ENCODE measurements around the gene TLR9.
A peak's percentile ranks its signal among the peaks of the same experiment; 100 is the strongest.

TLR9 gene

DNA sequence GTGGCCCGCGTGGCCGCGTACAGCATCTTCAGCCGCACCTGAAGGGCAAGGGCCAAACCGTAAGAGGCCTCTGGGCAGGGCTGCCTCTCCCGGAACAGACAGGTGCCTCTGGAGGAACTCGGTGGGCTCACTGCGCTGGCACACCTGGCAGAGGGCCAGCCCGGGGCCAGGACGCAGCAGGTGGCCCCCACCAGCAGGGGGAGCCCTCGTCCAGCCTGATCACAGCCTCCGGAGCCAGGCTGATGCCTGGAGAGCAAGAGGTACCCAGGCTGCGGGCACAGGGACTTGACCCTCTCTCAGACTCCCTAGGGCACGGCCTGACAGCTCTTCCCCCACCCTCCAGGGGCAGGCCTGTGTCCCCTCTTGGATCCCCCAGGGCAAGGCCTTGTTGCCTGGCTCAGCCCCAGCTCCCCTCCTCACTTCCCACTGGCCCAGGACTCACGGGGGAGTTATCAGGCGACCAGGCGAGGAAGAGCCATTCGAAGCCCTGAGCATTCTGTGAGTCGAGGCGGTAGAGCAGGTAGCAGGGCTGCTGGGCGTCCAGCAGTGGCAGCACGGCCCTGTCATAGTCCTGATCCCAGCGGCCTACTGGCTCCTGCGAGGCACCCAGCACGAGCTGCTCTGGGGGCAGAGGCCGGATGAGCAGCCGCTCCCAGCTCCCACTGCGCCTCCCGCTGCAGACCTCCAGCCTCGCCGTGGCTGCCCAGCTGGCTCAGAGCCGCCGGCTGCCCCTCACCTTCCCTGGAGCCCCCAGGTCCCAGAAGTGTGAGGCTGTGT lies 6.2 kb upstream of the TLR9 start:
- DNase-seq, result no peak

DNA sequence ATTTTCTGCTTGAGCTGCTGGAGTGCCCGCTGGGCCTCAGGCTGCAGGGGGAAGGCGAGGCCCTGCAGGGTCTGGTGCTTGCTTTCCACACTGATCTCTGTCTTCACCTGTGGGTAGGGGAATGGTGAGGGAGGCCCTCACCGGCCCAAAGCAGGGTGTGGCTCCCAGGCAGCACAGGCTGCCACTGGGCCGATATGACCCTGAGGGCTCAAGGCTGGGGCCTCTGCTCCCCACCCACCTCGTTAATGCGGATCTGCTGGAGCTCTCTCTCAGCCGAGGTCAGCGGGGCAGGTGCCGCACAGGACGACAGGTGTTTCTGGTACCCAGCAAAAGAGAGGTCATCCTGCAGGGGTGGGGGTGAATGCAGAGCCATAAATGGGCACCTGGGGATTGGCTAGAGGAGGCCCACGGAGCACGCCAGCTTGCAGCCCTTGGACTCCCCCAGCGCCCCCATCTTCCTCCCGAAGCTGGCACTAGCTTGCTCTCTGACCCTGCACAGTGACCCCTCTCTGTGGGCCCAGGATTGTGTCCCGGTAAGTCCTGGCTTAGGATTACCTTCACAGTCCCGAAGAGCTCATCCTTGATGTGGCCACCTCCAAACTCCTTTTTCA lies 5.5 kb upstream of the TLR9 start:
- DNase-seq, result no peak

DNA sequence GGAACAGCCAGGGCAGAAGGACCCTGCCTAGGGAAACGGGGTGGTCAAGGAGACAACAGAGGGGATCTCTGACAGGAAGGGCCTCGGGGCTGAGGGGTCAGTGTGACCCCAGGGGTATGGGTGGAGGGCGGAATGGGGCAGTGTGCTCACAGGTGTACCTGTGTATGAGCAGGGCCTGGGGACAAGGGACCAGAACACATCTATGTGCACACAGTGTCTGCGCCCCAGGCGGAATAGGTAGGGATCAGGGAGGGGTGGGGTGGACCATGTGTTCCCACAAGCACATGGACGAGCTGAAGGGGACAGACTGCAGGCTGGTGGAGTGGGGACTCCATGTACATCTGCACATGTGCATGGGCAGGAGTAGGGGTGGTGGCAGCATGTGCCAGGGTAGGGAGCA lies 5.0 kb upstream of the TLR9 start:
- no peak for DNase-seq

DNA sequence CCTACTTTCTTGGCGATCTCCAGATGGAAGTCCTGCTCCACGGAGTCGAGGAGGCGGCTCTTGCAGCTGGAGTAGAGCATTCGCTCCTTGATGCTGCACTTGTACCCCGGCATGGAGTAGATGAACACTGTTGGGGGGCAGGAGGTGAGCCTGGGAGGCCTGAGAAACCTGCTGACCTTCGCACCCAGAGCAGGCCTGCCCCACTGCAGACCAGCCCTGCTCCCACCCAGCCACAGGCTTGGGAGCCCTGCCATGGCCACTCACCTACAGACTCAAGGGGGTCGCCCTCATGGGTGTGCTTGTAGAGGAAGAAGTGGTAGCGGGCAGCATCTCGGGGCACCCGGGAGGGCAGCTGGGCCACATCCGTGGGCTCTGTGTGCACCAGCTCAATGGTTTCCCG lies 4.2 kb upstream of the TLR9 start:
- no peak for DNase-seq

DNA sequence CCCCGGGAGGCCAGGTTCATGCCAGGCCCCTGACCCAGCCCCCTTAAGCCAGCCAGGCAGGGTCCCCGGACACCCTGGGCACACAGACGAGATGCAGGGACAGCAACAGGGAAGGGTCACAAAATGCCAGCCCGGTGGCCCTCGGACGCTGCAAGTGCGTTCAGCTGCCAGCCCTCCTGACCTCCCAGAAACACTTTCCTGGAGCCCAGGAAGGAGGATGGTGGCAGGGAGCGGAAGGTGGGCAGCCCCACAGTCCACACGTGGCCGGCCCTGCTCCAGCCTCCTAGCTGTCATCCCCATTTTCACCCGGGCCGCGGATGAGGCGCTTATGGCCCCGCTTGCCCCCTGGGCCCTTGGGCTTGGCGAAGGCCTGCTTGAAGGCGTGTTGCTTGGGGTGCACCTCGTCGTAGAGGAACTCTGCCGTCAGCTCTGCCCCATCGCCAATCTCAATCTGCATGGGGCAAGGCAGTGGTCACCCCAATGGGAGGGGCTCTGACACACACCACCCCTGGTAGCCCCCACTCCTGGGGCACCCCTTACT lies 3.4 kb upstream of the TLR9 start:
- no peak for DNase-seq

DNA sequence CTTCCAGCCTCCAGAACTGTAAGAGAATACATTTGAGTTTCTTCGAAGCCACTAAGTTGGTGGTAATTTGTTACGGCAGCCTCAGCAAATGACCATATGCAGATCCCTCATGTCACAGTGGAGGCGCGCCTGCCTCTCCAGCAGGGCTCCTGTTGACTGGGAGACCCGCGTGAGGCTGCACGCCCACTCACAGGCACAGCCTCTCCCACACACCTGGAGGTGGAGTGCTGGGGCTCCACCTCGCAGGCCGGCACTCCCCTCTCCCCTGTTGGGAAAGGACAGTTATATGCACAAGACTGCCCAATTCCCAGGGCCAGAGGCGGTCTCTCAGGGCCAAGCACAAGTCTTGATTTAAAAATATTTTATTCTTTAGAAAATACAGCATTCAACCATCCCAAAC lies 2.8 kb upstream of the TLR9 start:
- no peak for DNase-seq

DNA sequence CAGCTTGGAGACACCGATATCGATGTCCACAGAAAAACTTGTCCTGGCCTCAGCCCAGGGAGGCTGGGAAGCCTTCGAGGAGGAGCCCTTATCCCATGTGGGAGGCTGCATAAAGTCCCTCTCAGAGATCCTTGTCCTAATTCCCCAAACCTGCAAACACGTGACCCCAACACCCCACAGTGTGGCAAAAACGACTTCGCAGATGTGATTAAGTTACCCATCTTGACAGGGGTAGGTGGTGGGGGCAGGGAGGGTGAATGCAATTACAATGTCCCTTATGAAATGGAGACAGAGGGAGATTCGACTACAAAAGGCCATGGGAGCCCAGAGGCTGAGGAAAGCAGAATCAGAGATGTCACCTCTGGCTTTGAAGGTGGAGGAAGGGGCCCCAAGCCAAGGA lies 2.3 kb upstream of the TLR9 start:
- DNase-seq, result no peak

DNA sequence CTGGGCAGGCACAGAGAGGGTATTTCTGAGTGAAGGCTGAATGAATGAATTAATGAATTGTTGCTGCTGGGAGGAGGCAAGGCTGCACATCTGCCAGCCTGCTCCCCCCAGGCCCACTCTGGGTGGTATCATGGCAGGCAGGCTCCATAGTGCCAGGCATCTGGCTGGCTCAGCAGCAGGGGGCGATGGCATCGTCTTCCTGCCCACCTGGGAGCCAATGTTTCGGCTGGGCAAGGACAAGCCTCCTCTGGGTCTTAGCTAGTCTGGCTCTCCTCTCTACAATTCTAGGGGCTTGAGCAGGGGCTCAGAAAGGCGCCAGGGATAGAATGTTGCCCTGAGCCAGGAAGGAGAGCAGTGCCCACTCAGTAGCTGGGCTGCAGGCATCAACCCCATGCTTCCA lies 1.7 kb upstream of the TLR9 start:
- no peak for DNase-seq

DNA sequence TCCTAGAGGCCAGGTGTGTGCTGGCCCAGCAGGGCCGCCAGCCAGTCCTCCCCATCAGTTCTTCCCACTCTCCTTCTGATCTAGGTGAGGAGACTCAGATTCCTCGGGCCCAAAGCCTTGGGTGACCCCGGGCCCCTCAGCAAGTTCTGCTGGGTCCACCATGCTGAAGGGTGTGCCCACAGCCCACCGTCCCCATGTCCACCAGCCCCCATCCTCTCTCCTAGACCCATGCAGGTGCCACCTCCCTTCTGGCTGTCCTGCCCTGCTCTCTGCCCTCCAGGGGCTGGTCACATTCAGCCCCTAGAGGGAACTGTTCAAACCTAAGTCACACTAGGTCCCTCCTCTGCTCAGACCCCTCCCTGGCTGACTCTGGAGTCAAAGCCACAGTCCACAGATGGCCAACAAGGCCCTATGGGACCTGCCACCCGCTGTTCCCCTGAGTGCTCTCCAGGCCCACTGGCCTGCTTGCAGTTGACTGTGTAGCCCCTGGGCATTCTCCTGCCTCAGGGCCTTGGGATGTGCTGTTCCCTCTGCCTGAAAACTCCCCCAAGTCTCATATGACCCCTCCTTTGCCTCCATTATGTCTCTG lies 878 bp upstream of the TLR9 start:
- no peak for DNase-seq

DNA sequence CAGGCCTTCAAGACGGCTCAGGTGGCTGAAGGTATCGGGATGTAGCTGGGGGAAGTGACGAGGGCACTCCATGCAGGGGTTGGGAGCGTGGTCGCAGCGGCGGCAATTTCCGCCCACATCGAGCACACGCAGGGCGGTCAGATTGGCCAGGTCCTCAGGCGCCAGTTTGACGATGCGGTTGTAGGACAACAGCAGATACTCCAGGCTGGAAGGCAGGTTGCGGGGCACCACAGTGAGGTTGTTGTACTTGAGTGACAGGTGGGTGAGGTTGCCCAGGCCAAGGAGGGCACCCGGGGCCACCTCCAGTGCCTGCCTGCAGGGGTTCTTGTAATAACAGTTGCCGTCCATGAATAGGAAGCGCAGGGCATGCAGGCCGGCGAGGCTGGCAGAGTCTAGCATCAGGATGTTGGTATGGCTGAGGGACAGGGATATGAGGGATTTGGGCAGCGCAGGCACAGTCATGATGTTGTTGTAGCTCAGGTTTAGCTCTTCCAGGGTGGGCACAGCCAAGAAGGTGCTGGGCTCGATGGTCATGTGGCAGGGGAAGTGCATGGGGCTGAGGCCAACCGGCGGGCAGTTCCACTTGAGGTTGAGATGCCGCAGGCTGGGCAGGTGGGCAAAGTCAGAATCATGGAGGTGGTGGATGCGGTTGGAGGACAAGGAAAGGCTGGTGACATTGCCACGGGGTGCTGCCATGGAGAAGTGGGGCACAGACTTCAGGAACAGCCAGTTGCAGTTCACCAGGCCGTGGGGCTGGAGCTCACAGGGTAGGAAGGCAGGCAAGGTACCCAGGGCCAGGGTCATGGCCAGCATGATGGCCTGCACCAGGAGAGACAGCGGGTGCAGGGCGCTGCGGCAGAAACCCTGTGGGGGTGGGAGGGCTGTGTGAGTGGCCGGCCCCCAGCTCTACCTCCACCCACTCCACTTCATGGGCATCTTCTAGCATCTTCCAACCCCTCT lies 1.7 kb downstream of the TLR9 start:
- no peak for DNase-seq

DNA sequence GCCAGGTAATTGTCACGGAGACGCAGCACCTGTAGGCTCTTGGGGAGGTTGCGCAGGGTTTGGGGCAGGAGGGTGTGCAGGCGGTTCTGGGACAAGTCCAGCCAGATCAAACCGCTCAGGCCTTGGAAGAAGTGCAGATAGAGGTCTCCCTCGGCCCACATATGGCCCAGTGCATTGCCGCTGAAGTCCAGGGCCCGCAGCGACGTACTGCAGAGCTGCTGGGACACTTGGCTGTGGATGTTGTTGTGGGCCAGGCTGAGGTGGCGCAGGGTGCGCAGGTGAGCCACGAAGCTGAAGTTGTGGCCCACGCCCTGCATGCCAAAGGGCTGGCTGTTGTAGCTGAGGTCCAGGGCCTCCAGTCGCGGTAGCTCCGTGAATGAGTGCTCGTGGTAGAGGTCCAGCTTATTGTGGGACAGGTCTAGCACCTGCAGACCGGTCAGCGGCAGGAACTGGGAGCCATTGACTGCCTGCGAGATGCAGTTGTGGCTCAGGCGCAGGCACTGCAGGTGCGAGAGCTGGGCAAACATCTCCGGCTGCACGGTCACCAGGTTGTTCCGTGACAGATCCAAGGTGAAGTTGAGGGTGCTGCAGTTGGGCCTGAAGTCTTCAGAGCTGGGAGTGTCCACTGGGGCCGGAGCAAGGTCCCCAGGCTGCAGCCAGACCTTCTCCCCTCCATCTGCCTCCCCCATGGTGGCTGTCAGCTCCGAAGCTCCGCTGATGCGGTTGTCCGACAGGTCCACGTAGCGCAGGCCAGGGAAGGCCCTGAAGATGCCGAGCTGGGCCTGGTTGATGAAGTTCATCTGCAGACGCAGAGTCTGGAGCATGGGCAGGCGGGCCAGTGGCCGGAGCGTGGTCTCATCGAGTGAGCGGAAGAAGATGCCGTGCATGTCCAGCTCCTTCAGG lies 2.9 kb downstream of the TLR9 start:
- no peak for DNase-seq

DNA sequence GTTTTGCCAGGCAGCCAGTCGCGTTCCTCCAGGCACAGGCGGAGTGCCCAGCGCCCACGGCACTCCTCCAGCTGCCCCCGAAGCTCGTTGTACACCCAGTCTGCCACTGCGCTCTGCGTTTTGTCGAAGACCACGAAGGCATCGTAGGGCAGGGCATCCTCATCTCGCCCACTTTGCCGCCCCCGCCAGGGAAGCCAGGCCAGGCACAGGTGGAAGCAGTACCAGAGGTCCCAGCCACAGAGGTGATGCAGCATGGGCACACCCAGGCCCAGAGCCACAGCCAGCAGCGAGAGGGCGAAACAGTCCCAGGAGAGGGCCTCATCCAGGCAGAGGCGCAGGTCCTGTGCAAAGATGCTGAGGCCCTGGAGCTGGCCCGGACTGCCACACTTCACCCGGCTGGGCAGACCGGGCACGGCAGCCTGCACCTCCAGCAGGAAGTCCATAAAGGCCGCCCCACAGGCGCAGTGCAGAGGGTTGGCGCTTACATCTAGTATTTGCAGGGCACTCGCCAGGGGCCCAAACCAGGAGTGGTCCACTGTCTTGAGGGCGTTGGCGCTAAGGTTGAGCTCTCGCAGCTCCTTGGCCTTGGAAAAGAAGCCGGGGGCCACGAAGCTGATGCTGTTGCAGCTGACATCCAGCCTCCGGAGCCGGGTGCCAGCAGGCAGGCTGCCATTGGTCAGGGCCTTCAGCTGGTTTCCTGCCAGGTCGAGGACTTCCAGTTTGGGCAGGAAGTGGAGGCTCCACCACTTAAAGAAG lies 3.7 kb downstream of the TLR9 start:
- no peak for DNase-seq

DNA sequence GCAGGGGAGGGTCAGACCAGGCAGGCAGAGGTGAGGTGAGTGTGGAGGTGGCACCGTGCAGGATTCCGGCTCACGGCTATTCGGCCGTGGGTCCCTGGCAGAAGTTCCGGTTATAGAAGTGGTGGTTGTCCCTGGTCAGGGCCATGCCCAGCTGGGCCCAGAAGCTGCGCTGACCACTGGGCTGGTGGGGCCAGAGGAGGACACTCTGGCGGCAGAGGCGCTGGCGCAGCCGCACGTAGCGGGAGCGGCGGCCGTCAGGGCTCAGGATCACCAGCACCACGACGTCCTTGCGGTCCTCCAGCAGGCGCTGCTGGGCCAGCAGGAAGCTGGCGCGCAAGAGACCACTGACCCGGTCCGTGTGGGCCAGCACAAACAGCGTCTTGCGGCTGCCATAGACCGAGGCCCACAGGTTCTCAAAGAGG lies 4.3 kb downstream of the TLR9 start:
- DNase-seq, result no peak

DNA sequence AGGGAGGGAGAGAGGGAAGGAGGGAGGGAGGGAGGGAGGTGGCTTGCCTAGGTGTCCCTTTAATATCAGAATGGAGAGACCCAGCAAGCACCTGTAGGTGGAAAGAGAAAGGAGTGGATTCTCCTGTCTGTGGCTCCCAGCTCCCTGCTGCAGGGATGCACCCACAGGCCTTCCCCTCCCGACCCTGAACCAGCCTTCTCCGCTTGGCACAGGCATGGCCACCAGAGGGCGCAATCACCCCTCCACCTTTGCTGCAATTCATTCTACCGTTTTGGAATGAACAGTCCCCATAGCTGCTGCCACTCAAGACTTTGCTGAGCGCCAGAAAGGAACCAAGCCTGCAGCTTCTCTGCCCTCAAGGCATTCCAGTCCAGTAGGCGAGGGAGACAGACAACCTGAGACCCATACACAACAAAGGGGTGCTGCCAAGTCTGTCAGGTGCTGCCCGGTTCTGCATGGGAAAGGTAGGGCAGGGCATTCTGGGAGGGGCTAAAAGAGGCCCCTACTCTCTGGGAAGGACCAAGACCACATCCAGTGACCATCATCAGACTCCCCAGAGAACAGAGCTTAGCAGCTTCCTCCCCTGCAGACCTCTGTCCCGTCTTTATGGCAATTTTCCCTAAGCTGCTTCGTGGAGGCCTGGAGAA lies 4.9 kb downstream of the TLR9 start:
- DNase-seq, result peak; percentile 42

DNA sequence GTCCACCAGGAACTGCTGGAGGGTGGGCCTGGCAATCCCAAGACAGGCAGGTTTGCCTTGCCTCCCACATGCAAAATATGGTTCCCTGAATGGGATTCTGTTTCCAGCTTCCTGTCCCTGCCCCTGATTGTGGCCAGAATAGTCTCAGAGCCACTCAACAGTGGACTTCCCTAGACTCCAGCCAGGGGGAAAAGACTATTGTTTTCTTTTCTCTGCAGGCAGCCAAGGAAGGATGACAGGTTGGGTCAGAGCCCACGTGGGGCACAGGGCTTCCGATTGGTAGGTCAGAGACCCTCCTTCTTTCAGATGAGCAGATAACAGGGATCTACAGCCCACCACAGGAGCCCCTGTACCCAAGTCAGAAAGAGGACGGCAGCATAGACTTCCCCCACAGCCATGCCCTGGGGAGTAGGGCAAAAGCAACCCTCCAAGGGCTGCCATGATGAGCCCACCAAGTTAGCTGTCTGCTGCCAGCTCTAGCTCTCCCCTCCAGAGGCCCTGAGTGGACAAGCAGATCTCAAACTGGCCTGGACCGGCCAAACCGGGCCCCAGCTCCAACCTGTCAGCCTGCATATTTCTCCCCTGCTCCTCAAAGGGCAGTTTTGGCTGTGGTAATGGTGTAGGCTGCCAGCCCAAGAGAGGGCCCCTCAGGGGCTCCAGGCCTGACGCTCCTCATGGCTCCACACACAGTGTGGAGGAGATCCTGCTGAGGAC lies 6.4 kb downstream of the TLR9 start:
- no peak for DNase-seq

DNA sequence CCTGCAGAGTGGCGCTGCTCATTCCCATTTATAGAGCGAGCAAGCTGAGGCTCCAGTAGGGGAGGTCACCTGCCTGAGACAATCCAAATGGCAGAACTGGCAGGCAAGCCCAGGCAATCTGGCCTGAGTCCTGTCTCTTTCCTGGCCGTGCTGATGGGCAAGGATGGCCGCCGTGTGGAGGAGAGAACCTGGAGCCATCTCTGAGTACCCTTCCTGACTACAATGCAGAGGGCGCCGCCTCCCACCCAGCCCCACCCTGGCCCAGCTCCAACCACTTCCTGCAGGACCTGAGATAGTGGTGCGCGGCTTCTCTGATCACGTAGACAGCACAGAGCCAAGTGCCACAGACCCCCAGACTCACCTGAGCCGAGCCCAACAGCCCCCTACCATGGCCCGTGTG lies 7.0 kb downstream of the TLR9 start:
- no peak for DNase-seq

DNA sequence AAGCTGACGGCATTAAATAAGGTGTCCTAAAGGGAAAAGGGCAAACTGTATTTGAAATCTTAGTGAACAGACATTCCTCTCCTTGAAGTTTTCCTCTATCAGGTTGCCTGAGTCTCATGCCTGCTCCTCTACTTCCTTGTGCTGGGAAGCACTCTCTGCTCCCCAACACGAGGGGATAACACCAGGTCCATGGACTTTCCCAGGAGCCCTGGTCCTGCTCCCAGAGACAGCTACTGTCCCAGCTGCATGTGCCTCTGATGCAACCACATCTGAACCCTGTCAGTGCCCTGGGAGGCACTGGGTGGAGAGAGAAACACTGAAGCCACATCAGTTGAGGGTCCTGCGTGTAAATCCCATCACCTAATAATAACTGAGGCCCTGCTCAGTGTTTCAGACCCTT lies 7.4 kb downstream of the TLR9 start:
- DNase-seq, result no peak

DNA sequence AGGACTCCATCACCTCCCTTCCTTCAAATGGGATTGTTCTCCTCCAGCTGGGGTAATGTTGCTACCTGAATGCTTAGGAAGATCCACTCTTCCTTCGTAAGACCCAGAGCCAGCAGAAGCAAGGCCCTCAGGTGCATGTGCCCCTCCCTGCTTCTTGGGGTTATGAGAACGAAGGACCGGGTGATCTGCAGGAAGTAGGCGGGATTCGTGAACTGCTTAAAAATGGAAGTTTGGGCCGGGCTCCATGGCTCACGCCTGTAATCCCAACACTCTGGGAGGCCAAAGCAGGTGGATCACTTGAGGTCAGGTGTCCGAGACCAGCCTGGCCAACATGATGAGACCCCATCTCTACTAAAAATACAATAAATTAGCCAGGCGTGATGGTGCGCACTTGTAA lies 8.0 kb downstream of the TLR9 start:
- no peak for DNase-seq

DNA sequence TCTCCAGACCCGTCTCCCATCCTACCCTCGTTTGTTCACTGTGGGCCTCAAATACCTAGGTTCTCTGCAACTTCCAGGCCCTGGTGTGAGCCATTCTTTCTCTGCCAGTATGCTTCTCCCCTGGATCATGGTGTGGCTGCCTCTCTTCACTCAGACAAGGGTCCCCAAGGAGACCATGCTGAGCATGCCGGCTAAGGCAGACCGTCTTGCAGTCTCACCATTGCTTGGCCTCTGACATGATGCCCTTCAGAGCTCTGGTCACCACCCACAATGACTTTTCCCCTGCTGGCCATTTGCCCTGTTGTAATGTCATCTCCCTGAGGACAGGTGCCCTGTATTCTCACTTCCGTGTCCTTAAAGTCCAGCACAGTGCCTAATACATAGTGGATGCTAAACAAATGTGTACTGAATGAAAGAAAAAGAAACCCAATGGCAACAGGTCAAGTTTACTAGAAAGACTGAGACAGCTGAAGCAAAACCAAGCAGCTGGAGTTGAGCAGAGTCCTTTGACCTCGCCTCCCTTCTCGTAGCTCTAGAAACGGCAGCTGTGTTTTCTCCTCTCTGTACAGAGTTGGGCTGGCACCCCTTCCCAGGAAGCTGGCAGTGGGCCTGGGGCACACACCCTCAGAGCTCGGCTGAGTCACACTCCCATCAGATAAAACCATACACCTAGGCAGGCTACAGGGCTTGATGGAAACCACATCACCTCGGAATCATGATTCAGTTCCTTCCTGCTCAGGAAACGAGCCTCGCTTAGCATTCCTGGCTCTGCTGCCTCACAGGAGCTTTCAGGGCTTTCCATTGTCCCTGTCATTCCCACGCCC lies 8.6 kb downstream of the TLR9 start:
- DNase-seq, result no peak
